ENCODE results near the gene ASIC3.

Gene ASIC3

GRCh38 chr7:151062399-151063211 lies 14.3 kb downstream of the ASIC3 start:
- no peak overlapping the region for H3K27ac ChIP-seq (replicated peaks; ENCODE audit: low read length)
- H2AFZ ChIP-seq (ENCODE audit: low read length) = no peak overlapping the region

GRCh38 chr7:151063212-151063561 lies 14.9 kb downstream of the ASIC3 start:
- no peak overlapping the region for H3K4me3 ChIP-seq (ENCODE audit: low read length in 2 of 2)
- H3K27ac ChIP-seq (replicated peaks; ENCODE audit: low read length) = no peak overlapping the region
- H3K4ac ChIP-seq (ENCODE audit: low read length) = no peak overlapping the region
- no peak overlapping the region for H3K23ac ChIP-seq (ENCODE audit: low read depth, low read length, poor library complexity)
- no CpG with 5 or more reads among the region's 11 CpGs for WGBS, 2 donors (ENCODE audit: extremely low coverage in 2 of 2, insufficient read length in 2 of 2, insufficient replicate concordance in 1 of 2)
- no peak overlapping the region for H3K14ac ChIP-seq (ENCODE audit: low read length)
- no peak overlapping the region for H3K9ac ChIP-seq (ENCODE audit: low read depth, low read length, poor library complexity)
- peaks cover 17 to 33% of the 10 kb centered on the region in 2 donors for H3K4me1 ChIP-seq (ENCODE audit: control insufficient read depth in 2 of 2, insufficient read depth in 1 of 2, low read depth in 1 of 2, low read length in 2 of 2)
- H3K79me1 ChIP-seq (ENCODE audit: low read depth, low read length) = peaks cover 4% of the 10 kb centered on the region
- H2AFZ ChIP-seq (ENCODE audit: low read length) = no peak overlapping the region
- H2BK15ac ChIP-seq (ENCODE audit: low read length) = no peak overlapping the region
- no peak overlapping the region for H2BK120ac ChIP-seq (ENCODE audit: low read depth, low read length)
- peaks cover 28 to 57% of the 10 kb centered on the region in 2 donors for H3K36me3 ChIP-seq (replicated peaks in 1 of 2; ENCODE audit: control insufficient read depth in 2 of 2, insufficient read depth in 2 of 2, low read length in 2 of 2)
- H3K27me3 ChIP-seq (ENCODE audit: control insufficient read depth in 3 of 3, insufficient read depth in 3 of 3, low read depth in 1 of 3, low read length in 3 of 3) = peaks cover 0 to 18% (median 0%) of the 10 kb centered on the region in 3 experiments
- H3K9me3 ChIP-seq (replicated peaks in 1 of 2; ENCODE audit: control insufficient read depth in 2 of 2, insufficient read depth in 1 of 2, low read depth in 1 of 2, low read length in 2 of 2) = no peaks in the 10 kb centered on the region
- no peak overlapping the region for H4K8ac ChIP-seq (ENCODE audit: low read depth, low read length)
- no peak overlapping the region for H2BK12ac ChIP-seq (ENCODE audit: low read length)
- H2BK5ac ChIP-seq (ENCODE audit: low read length) = no peak overlapping the region
- H2AK5ac ChIP-seq (ENCODE audit: low read depth, low read length) = no peak overlapping the region
- no peak overlapping the region for H3K18ac ChIP-seq (ENCODE audit: low read length)
- no peak overlapping the region for H4K91ac ChIP-seq (ENCODE audit: low read depth, low read length, poor library complexity)
- H3K4me2 ChIP-seq (ENCODE audit: insufficient read depth, low read length, poor library complexity, severe bottlenecking) = peak overlapping the region; percentile 64
- no peak for DNase-seq (ENCODE audit: low spot score)

More at GRCh38 chr7:151062399-151063211, 14.3 kb downstream of the ASIC3 start:
- no peak overlapping the region for H2BK15ac ChIP-seq (ENCODE audit: low read length)
- H3K14ac ChIP-seq (ENCODE audit: low read length) = no peak overlapping the region
- peak overlapping the region; percentile 85 for H2AK5ac ChIP-seq (ENCODE audit: low read depth, low read length)
- no peak overlapping the region for H2BK5ac ChIP-seq (ENCODE audit: low read length)
- peak overlapping the region; percentile 67 for H2BK12ac ChIP-seq (ENCODE audit: low read length)
- H3K36me3 ChIP-seq (replicated peaks in 1 of 2; ENCODE audit: control insufficient read depth in 2 of 2, insufficient read depth in 2 of 2, low read length in 2 of 2) = peaks cover 22 to 51% of the 10 kb centered on the region in 2 donors
- peaks cover 0 to 18% (median 0%) of the 10 kb centered on the region in 3 experiments for H3K27me3 ChIP-seq (ENCODE audit: control insufficient read depth in 3 of 3, insufficient read depth in 3 of 3, low read depth in 1 of 3, low read length in 3 of 3)
- peaks cover 17 to 34% of the 10 kb centered on the region in 2 donors for H3K4me1 ChIP-seq (ENCODE audit: control insufficient read depth in 2 of 2, insufficient read depth in 1 of 2, low read depth in 1 of 2, low read length in 2 of 2)
- peak overlapping the region; percentile 75 for H3K9ac ChIP-seq (ENCODE audit: low read depth, low read length, poor library complexity)
- no peak overlapping the region for H4K91ac ChIP-seq (ENCODE audit: low read depth, low read length, poor library complexity)
- WGBS, 2 donors (ENCODE audit: extremely low coverage in 2 of 2, insufficient read length in 2 of 2, insufficient replicate concordance in 1 of 2) = no CpG with 5 or more reads among the region's 43 CpGs
- peak overlapping the region in 1 of 2 donors; percentile 73 for H3K4me3 ChIP-seq (ENCODE audit: low read length in 2 of 2)
- H4K8ac ChIP-seq (ENCODE audit: low read depth, low read length) = no peak overlapping the region
- no peak overlapping the region for H3K4ac ChIP-seq (ENCODE audit: low read length)
- peaks cover 4% of the 10 kb centered on the region for H3K79me1 ChIP-seq (ENCODE audit: low read depth, low read length)
- H3K9me3 ChIP-seq (replicated peaks in 1 of 2; ENCODE audit: control insufficient read depth in 2 of 2, insufficient read depth in 1 of 2, low read depth in 1 of 2, low read length in 2 of 2) = no peaks in the 10 kb centered on the region
- H2BK120ac ChIP-seq (ENCODE audit: low read depth, low read length) = no peak overlapping the region
- peak overlapping the region; percentile 75 for H3K23ac ChIP-seq (ENCODE audit: low read depth, low read length, poor library complexity)
- peak overlapping the region; percentile 64 for H3K4me2 ChIP-seq (ENCODE audit: insufficient read depth, low read length, poor library complexity, severe bottlenecking)
- peak overlapping the region; percentile 88 for H3K18ac ChIP-seq (ENCODE audit: low read length)
- peak; percentile 77 for DNase-seq (ENCODE audit: low spot score)

- no peak overlapping the region for H3K4ac ChIP-seq (ENCODE audit: low read length)
- no peak overlapping the region for H2BK15ac ChIP-seq (ENCODE audit: low read length)
- H3K23ac ChIP-seq (ENCODE audit: low read depth, low read length, poor library complexity) = no peak overlapping the region
- H3K9me3 ChIP-seq (replicated peaks in 1 of 2; ENCODE audit: control insufficient read depth in 2 of 2, insufficient read depth in 1 of 2, low read depth in 1 of 2, low read length in 2 of 2) = no peaks in the 10 kb centered on the region
- H3K14ac ChIP-seq (ENCODE audit: low read length) = no peak overlapping the region
- H3K79me1 ChIP-seq (ENCODE audit: low read depth, low read length) = peaks cover 4% of the 10 kb centered on the region
- H2BK12ac ChIP-seq (ENCODE audit: low read length) = no peak overlapping the region
- H3K18ac ChIP-seq (ENCODE audit: low read length) = no peak overlapping the region
- H3K27ac ChIP-seq (replicated peaks; ENCODE audit: low read length) = no peak overlapping the region
- WGBS, 2 donors (ENCODE audit: extremely low coverage in 2 of 2, insufficient read length in 2 of 2, insufficient replicate concordance in 1 of 2) = no CpG with 5 or more reads among the region's 18 CpGs
- H3K9ac ChIP-seq (ENCODE audit: low read depth, low read length, poor library complexity) = no peak overlapping the region
- H3K4me1 ChIP-seq (ENCODE audit: control insufficient read depth in 2 of 2, insufficient read depth in 1 of 2, low read depth in 1 of 2, low read length in 2 of 2) = peaks cover 15 to 24% of the 10 kb centered on the region in 2 donors
- no peak for DNase-seq (ENCODE audit: low spot score)
- H2AFZ ChIP-seq (ENCODE audit: low read length) = no peak overlapping the region
- H2AK5ac ChIP-seq (ENCODE audit: low read depth, low read length) = no peak overlapping the region
- H4K8ac ChIP-seq (ENCODE audit: low read depth, low read length) = no peak overlapping the region
- no peak overlapping the region for H2BK5ac ChIP-seq (ENCODE audit: low read length)
- H4K91ac ChIP-seq (ENCODE audit: low read depth, low read length, poor library complexity) = no peak overlapping the region
- H3K36me3 ChIP-seq (replicated peaks in 1 of 2; ENCODE audit: control insufficient read depth in 2 of 2, insufficient read depth in 2 of 2, low read length in 2 of 2) = peaks cover 29 to 66% of the 10 kb centered on the region in 2 donors
- H3K4me2 ChIP-seq (ENCODE audit: insufficient read depth, low read length, poor library complexity, severe bottlenecking) = no peak overlapping the region
- peaks cover 0 to 18% (median 0%) of the 10 kb centered on the region in 3 experiments for H3K27me3 ChIP-seq (ENCODE audit: control insufficient read depth in 3 of 3, insufficient read depth in 3 of 3, low read depth in 1 of 3, low read length in 3 of 3)
- H2BK120ac ChIP-seq (ENCODE audit: low read depth, low read length) = no peak overlapping the region
- no peak overlapping the region for H3K4me3 ChIP-seq (ENCODE audit: low read length in 2 of 2)
These were observed 16.1 kb downstream of the ASIC3 start for GRCh38 chr7:151064454-151064853.

- Histone ChIP-seq H3K79me1 (ENCODE audit: low read depth, low read length) (peaks cover 4% of the 10 kb centered on the region), H3K4me3 (ENCODE audit: low read length in 2 of 2) (no peak overlapping the region), H2AK5ac (ENCODE audit: low read depth, low read length) (no peak overlapping the region), H3K36me3 (replicated peaks in 1 of 2; ENCODE audit: control insufficient read depth in 2 of 2, insufficient read depth in 2 of 2, low read length in 2 of 2) (peaks cover 32 to 71% of the 10 kb centered on the region in 2 donors), H3K9ac (ENCODE audit: low read depth, low read length, poor library complexity) (no peak overlapping the region), H3K4ac (ENCODE audit: low read length) (no peak overlapping the region), H2BK5ac (ENCODE audit: low read length) (no peak overlapping the region), H3K27me3 (ENCODE audit: control insufficient read depth in 3 of 3, insufficient read depth in 3 of 3, low read depth in 1 of 3, low read length in 3 of 3) (peaks cover 0 to 18% (median 0%) of the 10 kb centered on the region in 3 experiments), H3K9me3 (replicated peaks in 1 of 2; ENCODE audit: control insufficient read depth in 2 of 2, insufficient read depth in 1 of 2, low read depth in 1 of 2, low read length in 2 of 2) (no peaks in the 10 kb centered on the region), H2AFZ (ENCODE audit: low read length) (no peak overlapping the region), H4K91ac (ENCODE audit: low read depth, low read length, poor library complexity) (no peak overlapping the region), H3K23ac (ENCODE audit: low read depth, low read length, poor library complexity) (no peak overlapping the region), H3K4me2 (ENCODE audit: insufficient read depth, low read length, poor library complexity, severe bottlenecking) (no peak overlapping the region), H3K27ac (replicated peaks; ENCODE audit: low read length) (no peak overlapping the region), H2BK120ac (ENCODE audit: low read depth, low read length) (no peak overlapping the region), H3K4me1 (ENCODE audit: control insufficient read depth in 2 of 2, insufficient read depth in 1 of 2, low read depth in 1 of 2, low read length in 2 of 2) (peaks cover 15 to 24% of the 10 kb centered on the region in 2 donors), H3K18ac (ENCODE audit: low read length) (no peak overlapping the region), H4K8ac (ENCODE audit: low read depth, low read length) (no peak overlapping the region), H2BK12ac (ENCODE audit: low read length) (no peak overlapping the region), H2BK15ac (ENCODE audit: low read length) (no peak overlapping the region), H3K14ac (ENCODE audit: low read length) (no peak overlapping the region)
- DNase-seq (ENCODE audit: low spot score) = no peak
- WGBS, 2 donors (ENCODE audit: extremely low coverage in 2 of 2, insufficient read length in 2 of 2, insufficient replicate concordance in 1 of 2) = no CpG with 5 or more reads among the region's 6 CpGs
These were observed 16.7 kb downstream of the ASIC3 start for GRCh38 chr7:151064993-151065392.
